Inflammatory macrophage (primary cell): ENCODE results near the gene VTN.

Source experiments
- DNase-seq, 2 donors: peaks; one replicate each; pipeline ENCODE4 v3.0.0-alpha.2; 2020 to 2022

The VTN gene

DNA sequence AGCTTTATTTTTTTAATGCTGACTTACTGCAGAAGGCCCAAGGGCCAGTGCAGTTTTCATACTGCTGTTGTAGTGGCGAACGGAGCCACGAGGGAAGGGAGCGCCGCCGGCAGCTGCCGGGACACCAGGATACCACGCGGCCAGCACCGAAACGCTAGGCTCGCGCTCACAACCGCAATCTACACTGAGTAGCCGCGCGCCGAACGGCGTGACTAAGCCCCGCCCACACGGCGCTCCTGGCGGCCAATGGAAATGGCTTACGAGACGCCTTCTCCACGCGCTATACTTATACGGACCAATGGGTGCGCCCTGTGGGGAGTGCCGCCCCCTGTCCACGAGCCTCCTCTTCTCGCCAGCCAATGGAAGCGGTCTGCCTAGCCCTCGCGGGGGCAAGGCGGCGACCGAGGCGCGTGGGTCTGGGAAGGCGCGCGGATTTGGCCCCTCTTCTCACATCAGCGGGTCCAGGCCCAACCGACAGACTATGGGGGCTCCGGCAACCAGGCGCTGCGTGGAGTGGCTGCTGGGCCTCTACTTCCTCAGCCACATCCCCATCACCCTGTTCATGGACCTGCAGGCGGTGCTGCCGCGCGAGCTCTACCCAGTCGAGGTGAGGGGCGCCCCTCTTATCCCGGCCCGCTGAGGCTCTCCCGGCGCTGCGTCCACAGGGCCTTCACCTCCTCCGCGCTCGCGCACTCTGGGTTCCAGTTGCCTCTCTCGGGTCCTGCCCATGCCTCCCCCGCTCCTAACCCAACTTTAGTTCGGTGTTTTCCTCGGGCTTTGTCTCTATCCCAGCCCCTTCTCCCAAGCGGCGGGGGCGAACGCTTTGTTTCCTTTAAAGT, 51.1 kb downstream of the VTN start, which contains the start of gene TMEM97:
Gene TMEM97, plus strand, starts transcription at position 442 of the 839 bp plus-strand sequence. Its CDS starts 40 bp downstream, at position 482.
- DNase-seq, result peak; percentile 98

- no peak for DNase-seq
Observed at GRCh38 chr17:28317966-28318758, 51.9 kb downstream of the VTN start.
